HG03571 (cell line): ENCODE data around the gene URAD.

Source experiments
- ATAC-seq: cut with Tn5 transposase; IDR thresholded peaks from one replicate; pipeline ENCODE4 v1.9.1; 2021; ENCODE audit not compliant: unreplicated experiment

Gene URAD

DNA sequence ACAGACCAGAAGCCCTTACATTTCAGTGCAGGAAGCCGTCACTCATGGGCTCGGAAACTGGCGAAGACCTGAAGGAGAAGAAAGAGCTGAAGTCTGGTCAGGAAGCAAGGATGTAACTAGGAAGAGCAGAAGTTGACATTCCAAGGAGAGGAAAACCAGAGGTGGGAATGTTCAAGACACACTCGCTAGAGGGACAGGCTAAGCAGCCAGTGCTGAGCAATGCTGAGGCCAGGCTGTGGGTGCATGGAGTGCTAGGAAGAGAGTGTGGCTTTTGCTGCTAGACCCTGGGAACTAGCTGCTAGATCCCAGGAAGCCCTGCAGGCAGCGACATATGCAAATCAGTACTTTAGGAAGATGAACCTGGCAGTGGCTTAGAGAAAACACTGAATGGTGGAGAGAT, 12.1 kb upstream of the URAD start:
- no peak for ATAC-seq

DNA sequence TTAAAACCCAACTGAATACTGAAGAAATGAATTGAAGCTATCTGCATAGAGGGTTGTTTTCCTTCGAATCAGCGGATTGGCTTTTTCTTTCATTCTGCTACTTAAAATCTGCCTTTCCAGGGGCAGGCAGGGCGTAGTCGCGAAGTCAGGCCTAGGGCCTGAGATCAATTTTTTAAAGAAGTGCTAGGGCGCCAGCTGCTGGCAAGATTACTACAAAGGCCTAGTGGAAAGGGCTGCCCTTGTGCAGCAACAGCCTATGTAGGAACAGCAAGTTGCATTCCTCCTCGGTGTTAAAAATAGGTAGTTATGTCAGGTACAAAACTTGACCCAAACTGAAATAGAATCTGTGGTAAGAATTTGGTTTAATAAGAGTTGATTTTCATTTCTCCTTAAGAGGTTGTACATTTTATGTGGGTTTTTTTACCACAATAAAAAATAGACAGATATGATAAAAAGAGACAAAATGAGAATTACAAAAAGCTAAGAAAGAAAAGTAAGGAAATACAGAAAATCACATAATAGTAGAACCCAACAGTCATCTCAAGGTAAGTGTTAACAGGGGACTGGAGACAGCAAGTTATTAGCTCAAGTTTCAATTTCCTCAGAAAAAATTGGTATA, 9.5 kb upstream of the URAD start:
- ATAC-seq: no peak

DNA sequence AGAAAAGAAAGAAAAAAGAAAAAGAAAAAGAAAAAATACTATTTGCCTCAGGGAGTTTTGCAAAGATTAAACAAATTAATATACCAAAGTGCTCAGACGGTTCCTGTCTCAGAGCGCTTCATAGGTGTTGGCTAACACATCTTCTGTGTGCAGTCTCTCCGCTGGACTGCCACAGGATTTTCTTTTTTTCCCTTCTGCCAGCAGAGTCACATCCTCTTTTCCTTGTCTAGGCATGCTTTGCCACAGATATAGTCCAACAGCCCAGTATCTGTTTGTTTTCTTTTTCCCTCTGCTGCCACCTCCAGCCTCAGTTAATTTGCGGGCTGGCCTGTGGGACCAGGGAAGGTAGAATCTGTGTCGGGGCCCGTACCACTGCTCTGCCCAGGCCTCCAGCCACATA, 3.4 kb upstream of the URAD start:
- ATAC-seq: no peak

DNA sequence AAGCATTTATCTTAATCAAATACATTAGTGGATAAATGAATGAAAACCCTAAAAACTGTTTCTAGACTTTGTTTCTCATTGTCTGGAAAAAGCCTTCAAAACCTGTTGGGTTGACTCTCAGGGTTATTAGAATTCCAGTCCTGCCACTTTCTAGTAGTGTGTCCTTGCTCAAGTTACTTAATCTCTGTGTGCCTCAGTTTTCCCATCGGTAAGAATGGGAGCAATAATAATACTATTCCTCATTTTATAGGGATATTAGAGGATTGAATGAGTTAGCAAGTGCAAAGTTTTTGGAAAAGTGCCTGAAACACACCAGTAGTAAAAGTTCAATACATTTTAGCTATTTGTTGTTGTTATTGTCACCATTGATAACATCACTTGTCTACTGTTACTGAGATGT, 2.9 kb downstream of the URAD start:
- ATAC-seq: no peak

DNA sequence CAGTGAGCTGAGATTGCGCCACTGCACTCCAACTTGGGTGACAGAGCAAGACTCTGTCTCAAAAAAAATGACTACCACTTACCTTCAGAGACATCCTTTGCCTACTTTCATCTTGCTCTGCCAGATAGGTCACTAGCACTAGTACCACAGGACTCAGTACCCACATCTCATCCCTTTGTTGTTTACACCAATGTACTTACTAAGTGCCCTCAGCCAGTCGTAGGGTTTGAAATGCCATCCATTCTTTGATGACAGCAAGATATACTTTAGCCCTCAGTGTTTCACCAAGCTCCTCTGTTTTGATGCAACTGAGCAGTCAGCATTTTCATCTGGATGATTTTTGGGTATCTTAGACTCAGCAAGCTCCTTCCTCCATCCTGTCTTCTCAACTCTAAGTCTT, 6.1 kb downstream of the URAD start:
- no peak for ATAC-seq

DNA sequence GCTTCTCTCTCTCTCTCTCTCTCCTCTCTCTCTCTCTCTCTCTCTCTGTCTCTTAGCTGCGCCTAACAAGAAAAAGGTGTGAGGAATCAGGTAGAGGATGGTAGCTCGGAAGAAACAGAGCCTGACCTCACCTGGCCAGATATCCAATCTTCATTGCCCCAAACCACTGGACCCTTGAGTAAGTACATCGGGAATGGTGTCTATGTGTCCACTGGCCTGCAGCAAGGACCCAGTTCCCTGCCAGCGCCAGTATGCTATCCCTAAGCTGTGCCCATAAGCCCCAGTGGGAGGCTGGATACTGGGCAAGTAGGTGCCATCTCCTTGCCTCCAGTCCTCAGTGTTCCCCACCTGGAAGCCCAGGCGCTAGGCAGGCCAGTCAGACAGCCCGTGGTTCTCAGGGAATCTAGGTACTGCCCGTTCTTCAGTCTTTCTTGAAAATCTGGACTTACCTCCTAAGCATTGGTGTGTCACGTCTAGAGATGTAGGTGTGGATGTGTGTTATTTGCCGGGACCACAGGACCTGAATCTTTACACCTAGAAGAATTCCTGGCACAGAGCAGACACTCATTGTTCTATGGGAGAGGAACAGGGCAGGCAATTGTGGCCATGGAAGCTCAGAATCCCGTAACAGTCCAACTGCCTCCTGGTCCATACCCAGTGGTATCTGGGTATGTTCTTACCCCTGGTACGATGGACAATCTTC, 7.3 kb downstream of the URAD start:
- ATAC-seq: no peak

DNA sequence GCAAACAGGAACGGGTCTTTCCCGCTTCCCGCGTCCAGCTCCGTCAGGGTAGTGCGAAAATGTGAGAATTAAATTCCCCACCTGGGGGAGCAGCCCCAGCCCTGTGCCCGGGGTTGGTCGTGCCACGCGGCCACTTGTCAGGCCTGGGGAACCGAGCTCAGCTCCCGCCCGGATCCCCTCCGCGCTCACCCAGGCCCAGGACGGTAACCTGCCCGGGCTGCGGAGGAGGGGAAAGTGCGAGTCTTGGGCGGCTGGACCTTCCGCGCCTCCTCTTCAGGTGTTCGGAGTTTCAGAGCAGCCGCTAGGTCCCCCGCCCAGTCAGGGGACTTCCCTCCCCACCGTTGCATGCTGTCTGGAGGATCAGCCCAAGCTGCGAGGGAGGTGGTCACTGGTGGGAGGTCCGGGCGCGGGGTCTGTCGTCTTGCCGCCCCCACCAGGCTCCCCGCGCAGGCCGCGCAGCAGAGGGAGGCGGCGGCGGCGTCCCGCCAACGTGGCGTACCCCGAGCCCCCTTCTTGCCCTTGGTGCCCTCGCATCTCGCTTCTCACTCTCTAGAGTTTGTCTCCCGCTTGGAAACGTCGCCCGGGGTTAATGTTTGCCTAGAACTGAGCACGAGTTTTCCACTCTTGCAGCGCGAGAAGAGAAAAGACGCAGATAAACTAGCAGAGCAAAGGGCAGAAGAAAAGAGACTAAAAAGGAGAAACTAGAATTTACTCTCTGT, 8.1 kb downstream of the URAD start:
- ATAC-seq: no peak

DNA sequence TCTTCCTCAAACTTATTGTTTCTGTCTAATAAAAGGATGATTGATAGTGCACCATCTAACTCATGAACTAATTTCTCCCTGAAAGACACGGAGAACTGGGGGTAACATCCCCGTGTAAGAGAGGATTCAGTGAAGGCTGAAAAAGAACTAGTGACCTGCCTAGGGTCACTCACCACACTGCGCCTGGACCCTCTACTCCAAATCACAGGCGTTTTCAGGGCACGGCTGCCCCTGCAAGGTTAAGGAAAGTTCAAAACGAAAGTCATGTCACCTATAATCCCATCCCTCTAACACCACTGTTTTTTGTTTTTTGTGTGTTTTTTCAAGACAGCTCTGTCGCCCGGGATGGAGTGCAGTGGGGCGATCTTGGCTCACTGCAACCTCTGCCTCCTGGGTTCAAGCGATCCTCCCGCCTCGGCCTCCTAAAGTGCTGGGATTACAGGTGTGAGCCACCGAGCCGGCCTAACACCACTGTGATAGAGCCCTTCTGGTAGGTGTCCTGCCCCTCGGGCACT, 8.7 kb downstream of the URAD start:
- no peak for ATAC-seq

DNA sequence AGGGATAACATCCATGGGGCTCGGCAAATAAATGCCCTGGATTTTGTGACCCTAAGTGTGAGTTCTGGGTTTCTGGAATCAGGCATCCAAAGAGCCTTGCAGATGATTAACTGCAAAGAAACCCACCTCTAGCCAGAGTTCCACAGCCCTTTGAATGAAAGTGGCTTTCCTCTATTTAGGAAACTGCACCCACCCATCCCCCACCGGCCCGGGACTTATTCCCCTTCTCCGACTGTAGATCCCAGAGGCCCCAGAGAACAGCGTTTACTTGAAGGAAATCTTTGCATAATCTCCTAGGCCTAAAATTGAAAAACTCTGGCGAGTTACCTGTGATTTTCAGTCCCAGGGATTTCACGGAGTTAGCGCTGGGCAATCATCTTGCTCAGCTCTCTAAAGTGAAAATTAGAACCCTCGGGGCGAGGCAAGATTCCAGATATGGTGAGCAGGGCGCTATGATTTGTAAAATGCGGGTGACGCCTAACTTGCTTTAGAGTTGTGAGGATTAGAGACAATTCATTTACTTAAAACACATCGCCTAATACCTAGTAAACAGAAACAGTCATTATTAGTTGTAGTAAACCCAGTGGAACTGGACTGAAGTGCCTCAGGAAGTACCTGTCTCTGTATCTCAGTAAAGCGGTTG, 9.4 kb downstream of the URAD start:
- no peak for ATAC-seq

DNA sequence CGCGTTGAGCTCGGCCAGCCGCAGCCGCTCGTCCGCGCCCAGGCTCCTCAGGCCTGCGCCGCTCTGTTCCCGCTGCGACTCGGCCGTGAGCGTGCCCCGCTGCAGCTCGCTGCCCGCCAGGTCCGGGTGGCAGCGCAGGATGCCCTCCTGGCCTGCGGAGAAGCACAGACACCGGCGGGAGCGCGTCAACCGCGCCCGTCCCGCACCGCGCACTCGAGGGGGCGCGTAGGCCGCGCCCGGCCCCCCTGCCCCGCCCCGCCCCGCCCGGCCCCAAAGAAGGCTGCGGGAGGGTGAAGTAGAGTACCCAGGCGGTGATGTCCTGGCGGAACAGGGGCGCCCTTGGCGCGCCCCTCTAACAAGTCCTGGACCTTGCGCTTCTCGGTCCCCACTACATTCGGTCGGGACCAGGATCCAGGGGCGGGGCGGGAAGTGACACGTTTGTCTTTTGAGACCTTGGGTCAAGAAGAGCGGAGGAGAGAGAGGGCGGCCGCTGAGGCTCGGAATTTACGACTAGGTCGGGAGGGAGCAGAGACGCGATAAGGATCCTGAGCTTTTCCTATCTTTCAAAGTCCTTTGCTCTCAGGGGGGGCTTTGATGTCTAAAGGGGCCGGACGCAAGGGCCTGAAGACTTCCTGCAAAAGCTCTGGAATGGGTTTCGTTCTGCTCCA, 10.1 kb downstream of the URAD start:
- ATAC-seq: no peak

DNA sequence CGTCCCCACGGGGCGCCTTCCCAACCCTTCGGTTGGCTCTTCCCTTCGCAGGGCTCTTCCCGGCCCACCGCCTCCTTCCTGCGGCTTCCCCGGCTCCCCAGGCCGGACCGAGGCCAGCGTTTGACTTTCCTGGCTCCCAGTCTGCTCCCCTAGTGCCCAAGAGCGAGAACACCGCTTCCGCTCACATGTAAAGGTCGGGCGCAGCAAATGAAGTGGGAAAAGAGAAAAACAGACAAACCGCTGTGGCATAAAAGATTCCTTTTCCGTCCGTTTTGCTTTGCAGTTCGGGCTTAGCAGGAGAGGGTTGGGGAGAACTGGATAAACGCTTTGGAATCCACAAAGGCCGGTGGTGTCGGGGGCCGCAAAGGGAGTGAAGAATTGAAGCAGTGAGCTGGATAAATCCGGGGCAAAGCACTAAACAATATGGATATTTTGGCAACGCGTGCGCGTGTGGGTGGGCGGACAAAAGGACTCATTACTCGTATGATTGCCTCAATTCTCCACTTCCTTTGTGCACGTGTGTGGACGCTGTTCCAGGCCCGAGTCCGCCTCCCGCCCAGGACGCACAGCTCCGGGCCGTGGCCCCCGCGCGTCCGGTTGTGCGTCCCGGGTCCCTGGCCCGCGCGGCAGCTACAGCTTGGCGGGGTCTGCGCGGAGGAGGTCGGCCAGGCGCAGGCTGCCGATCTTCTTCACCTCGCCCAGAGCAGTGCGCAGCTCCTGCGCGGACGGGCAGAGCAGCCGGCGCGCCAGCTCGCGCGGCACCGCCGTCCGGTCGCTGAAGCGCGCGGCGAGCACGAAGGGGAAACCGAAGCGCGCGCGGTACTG, 10.8 kb downstream of the URAD start:
- no peak for ATAC-seq

DNA sequence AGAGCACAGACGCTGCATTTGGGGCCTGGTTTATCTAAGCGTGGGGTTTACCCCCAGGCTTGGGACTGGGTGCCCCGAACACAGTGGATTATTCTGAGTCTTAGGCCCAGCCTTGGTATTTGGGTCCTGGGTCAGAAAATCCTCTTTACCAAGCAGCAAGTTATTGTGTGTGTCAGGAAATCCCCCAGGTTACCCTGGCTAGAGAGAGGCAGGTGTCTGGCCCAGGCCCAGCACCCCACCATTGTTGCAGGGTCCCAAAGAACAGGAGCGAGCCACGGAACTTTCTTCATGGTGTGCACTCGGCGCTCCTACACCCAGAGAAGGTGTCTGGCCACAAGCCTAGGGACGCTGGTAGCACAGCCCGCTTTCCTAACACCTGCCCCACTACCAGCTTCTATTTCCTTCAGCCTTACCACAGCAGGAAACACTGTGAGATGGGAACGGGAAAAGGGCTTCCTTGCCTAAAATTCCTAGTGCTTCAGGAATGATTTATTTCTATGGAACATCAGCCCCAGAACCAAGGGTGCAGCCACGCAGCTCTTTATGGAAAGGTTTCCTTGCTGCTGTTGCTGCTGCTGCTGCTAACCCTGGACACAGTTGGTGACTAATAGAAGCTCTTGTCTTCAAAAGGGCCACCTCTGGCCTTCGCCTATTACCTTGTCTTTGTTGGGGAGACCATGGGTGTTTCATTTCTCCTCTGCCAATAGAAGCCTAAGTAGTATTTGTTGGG, 12.0 kb downstream of the URAD start:
- ATAC-seq: no peak

DNA sequence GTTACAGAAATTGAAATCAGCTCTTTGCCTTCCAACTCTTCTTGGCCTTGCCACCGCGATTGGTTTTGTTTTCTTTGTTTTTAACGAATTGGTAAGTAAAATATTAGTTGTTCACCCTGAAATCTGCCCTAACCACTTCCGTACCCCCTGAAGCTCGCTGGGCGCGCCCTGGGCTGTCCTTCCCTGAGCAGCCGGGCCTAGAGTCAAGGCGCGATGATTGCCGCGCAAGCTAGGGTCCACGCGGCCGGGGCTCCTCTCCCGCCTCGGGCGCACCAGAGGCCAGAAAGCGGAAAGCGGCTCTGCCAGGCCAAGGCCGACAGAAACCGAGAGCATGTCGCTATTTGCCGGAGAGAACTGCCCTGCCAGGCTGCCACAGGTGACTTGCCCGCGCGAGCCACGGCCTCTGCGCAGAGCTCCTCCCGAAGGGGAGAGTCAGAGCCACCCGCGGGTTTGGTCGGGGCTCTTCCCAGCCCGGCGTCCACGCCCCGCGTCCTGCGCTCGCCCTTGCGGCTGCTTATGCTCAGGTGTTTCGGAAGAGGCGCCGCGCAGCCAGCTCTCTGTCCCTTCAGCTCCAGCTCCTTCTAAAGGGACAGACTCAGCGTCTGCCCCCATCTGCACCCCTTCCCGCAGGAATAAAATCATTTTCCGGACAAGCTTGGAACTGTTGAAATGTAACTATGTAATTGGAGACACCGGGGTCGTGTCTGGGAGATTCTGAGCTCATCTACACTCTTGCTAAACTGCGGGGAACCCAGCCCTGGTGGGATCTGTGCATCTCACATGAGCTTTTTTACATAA, 12.7 kb downstream of the URAD start:
- no peak for ATAC-seq

DNA sequence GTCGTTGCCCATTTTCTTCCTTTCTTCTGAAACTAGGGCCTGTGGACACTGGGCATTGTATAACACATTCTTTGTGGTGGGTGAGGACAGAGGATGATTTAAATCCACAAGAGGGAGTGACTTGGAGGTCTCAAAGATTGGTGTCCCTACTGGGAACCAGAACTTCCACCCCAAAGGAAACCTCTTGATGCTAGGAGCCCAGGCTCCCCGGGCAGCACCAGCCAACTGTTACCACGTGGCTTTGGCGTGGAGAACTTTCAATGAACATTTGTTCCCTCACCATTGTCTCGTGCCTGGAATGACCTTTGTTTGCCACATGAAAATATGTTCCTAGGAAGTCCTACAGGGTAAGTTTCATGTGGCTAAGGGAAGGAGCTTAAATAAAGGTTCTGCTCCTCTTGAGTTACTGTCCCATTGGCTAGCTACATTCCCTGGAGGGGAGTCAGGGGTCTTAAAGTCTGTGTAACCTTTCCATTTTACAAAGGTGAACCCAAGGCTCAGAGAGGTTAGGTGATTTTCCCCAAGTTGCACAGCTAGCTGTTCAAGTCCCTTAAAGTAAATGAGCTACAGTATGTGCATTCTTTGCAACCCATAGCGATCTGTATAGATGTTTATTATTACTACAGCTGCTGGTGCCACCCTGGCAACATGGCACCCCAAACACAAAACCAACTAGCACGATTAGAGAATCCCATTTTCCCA, 14.4 kb downstream of the URAD start:
- no peak for ATAC-seq

DNA sequence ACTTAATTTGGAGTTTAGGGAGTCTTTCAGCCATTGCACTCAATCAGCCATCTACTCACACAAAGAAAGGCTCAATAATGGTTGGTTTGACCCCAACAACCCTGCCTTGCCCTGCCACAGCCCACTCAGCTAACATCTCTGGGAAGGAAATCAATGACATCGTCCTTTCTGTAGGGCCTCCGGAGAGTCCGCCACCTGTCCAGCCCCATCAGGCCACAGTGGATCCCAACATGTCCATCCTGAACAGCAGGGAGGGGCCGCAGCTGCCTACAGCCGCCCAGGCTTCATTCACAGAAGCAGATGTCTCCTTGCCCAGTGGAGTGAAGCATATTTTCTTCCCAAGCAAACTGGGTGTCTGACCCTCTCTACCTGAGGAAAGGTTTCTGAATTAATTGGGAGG, 15.2 kb downstream of the URAD start:
- no peak for ATAC-seq

DNA sequence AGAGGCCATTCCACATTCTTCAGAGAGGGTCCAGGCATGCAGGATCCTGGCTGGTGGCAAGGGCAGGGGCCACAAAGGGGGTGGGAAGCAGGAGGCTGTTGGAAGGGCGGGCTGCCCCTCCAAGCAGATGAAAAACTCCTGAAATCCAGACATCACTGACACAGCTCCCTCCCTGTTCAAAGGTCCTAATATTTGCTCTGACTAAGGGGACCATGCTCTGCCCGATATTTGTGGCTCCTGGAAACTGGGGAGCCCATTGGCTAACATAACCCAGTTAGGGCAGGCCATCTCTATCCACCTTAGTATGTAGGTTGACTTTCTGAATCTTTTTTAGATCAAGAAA, 16.0 kb downstream of the URAD start:
- no peak for ATAC-seq

DNA sequence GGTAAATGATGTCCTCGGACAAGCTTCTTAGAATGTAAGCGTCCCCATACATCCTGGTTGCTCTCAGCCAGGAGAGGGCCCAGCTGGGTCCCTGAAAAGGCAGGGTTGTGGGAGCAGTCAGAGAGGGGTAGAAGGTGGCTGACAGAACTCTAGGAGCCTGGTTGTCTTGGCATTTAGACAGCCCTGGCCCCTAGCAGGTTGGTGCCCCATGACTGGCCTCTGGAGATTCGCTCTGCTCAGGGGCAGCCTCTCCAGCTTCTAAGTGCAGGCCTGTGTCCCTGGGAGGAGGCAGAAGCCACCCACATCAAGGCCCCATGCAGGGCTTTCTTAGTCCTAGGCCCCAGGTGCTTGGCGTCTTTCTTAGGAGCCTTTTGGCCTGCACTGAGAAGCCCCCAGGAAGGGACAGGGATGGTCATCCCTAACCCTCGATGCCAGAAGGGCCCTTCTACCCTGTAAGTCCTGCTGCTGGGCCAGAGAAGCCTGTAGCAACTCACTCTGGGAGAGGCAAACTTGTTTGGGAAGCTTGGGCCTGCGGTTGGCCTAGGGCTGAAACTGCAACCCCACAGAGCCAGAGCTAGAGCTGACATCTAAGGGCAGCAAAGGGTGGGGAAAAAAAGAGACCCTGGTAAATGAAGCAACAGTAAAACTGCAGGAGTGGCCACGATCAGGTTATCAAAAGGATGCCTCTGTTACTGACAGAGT, 16.6 kb downstream of the URAD start:
- ATAC-seq: no peak

DNA sequence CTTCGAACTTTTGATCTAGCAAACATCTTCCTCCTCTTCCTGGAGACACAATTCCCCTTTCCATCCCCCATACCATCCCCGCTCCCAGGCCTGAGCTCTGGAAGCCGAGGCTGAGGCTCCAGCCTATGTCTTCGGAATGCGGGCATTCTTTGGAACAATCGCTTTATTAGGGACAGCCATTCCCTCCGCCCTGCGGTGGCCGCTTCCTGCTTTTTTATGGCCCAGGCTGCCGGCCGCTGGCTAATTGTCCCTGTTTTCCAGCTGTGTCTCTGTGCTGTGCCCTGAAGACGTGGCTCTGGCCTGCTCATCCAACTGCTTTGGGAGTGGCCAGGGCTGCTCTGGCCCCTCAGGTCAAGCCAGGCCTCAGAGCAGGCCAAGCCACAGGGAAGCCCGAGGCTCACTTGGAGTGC, 17.3 kb downstream of the URAD start:
- no peak for ATAC-seq
